Trophoblast cell (in vitro differentiated cells and primary cell): ENCODE data around the gene L3MBTL4.

Experiments
- DNase-seq, 2 donors: peaks; one replicate each; pipeline ENCODE4 v3.0.0-alpha.2; 2016
- H2AFZ ChIP-seq: 2 replicates; pipeline ENCODE4 v1.6.1; 2013; ENCODE audit warnings: low read length, moderate library complexity, mild to moderate bottlenecking; ENCODE audit not compliant: insufficient read depth, poor library complexity
- H2AK5ac ChIP-seq: 2 replicates; pipeline ENCODE4 v1.6.1; 2013; ENCODE audit warnings: mild to moderate bottlenecking, low read length
- H2BK120ac ChIP-seq: 2 replicates; pipeline ENCODE4 v1.6.1; 2013; ENCODE audit warnings: low read length, mild to moderate bottlenecking, moderate library complexity; ENCODE audit not compliant: insufficient read depth, poor library complexity
- H2BK12ac ChIP-seq: 2 replicates; pipeline ENCODE4 v1.6.1; 2013; ENCODE audit warnings: mild to moderate bottlenecking, low read length, moderate library complexity
- H2BK5ac ChIP-seq: 2 replicates; pipeline ENCODE4 v1.6.1; 2013; ENCODE audit warnings: low read length, low read depth, moderate library complexity, mild to moderate bottlenecking; ENCODE audit not compliant: poor library complexity
- H3K14ac ChIP-seq: 2 replicates; pipeline ENCODE4 v1.6.1; 2013; ENCODE audit warnings: mild to moderate bottlenecking, low read length
- H3K18ac ChIP-seq: 2 replicates; pipeline ENCODE4 v1.6.1; 2013; ENCODE audit warnings: mild to moderate bottlenecking, low read length
- H3K23ac ChIP-seq: 2 replicates; pipeline ENCODE4 v1.6.1; 2013; ENCODE audit warnings: low read length
- H3K27ac ChIP-seq: 2 replicates; pipeline ENCODE4 v1.5.1; 2013; ENCODE audit warnings: low read depth, mild to moderate bottlenecking, inconsistent platforms, low read length, moderate library complexity
- H3K27me3 ChIP-seq: 2 replicates; pipeline ENCODE4 v1.6.1; 2013; ENCODE audit warnings: inconsistent platforms, mild to moderate bottlenecking, low read length, moderate library complexity; ENCODE audit not compliant: insufficient read depth
- H3K36me3 ChIP-seq, 2 experiments: 1 replicate in 1 of 2; 2 replicates in 1 of 2; pipeline ENCODE4 v1.6.1; 2013; ENCODE audit warnings: low read length in 2 of 2, mild to moderate bottlenecking in 2 of 2, moderate library complexity in 1 of 2; ENCODE audit not compliant: insufficient read depth in 2 of 2, control insufficient read depth in 1 of 2
- H3K4ac ChIP-seq: 2 replicates; pipeline ENCODE4 v1.6.1; 2013; ENCODE audit warnings: low read depth, mild to moderate bottlenecking, low read length, moderate library complexity
- H3K4me1 ChIP-seq, 2 experiments: 1 replicate in 1 of 2; 2 replicates in 1 of 2; pipeline ENCODE4 v1.6.1; 2013; ENCODE audit warnings: low read length in 2 of 2, mild to moderate bottlenecking in 2 of 2, moderate library complexity in 1 of 2; ENCODE audit not compliant: insufficient read depth in 2 of 2, control insufficient read depth in 1 of 2
- H3K4me2 ChIP-seq: 2 replicates; pipeline ENCODE4 v1.6.1; 2013; ENCODE audit warnings: inconsistent platforms, mild to moderate bottlenecking, low read length, moderate library complexity
- H3K4me3 ChIP-seq: 2 replicates; pipeline ENCODE4 v1.5.1; 2013; ENCODE audit warnings: mild to moderate bottlenecking, low read depth, low read length, inconsistent platforms
- H3K79me1 ChIP-seq: one replicate; pipeline ENCODE4 v1.6.1; 2013; ENCODE audit warnings: low read length
- H3K79me2 ChIP-seq: 2 replicates; pipeline ENCODE4 v1.6.1; 2013; ENCODE audit warnings: low read length, mild to moderate bottlenecking; ENCODE audit not compliant: control insufficient read depth, insufficient read depth, poor library complexity
- H3K9ac ChIP-seq: 2 replicates; pipeline ENCODE4 v1.6.1; 2013; ENCODE audit warnings: mild to moderate bottlenecking, low read length
- H3K9me3 ChIP-seq: 2 replicates; pipeline ENCODE4 v1.6.1; 2013; ENCODE audit warnings: low read depth, mild to moderate bottlenecking, control low read depth, inconsistent platforms, low read length; ENCODE audit not compliant: insufficient read depth
- H4K12ac ChIP-seq: 2 replicates; pipeline ENCODE4 v1.6.1; 2013; ENCODE audit warnings: low read depth, mild to moderate bottlenecking, low read length, moderate library complexity
- H4K8ac ChIP-seq: 2 replicates; pipeline ENCODE4 v1.6.1; 2013; ENCODE audit warnings: low read depth, mild to moderate bottlenecking, low read length, moderate library complexity
- H4K91ac ChIP-seq: one replicate; pipeline ENCODE4 v1.6.1; 2013; ENCODE audit warnings: low read depth, mild to moderate bottlenecking, low read length, moderate library complexity
- WGBS: extraction: QIAGEN DNeasy Blood & Tissue Kit; methylation state at CpG from one replicate; pipeline ENCODE4 v1.1.7; 2013; ENCODE audit warnings: missing lambda C conversion rate; ENCODE audit not compliant: insufficient read length, insufficient coverage; ENCODE audit errors: extremely low coverage; 5-methylcytosine and 5-hydroxymethylcytosine counted together

L3MBTL4 gene

DNA sequence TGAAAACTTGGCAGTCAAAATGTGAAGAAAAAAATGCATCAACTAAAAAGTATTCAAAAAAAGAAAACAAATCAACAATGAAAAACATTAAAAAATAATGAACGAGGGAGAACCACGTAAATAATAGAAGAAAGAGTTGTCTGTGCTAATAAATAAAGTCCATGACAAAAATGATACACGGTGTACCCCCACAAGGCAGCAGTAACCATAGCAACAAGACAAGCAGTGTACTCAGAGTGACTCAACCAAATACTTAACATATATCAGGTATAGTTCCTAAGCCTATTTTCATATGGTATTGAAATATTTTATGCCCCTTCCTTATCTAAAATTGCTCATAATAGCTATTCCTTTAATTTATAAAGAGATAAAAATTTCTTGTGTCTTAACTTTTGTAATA, 357.1 kb downstream of the L3MBTL4 start:
- no peak overlapping the region for H3K4me2 ChIP-seq
- H3K23ac ChIP-seq: no peak overlapping the region
- no peak overlapping the region for H3K4ac ChIP-seq
- no peak overlapping the region for H3K27ac ChIP-seq
- peaks cover 9 to 21% of the 10 kb centered on the region in 2 experiments for H3K4me1 ChIP-seq
- H3K27me3 ChIP-seq: no peaks in the 10 kb centered on the region
- no CpG with 5 or more reads among the region's 3 CpGs for WGBS
- no peak overlapping the region for H3K4me3 ChIP-seq
- H3K14ac ChIP-seq: no peak overlapping the region
- no peaks in the 10 kb centered on the region for H3K9me3 ChIP-seq
- H4K8ac ChIP-seq: no peak overlapping the region
- no peak overlapping the region for H2AK5ac ChIP-seq
- H3K79me1 ChIP-seq: peaks cover 2% of the 10 kb centered on the region
- no peaks in the 10 kb centered on the region for H3K79me2 ChIP-seq
- H2BK12ac ChIP-seq: no peak overlapping the region
- H3K36me3 ChIP-seq: no peaks in the 10 kb centered on the region
- H2BK120ac ChIP-seq: no peak overlapping the region
- no peak overlapping the region for H3K9ac ChIP-seq
- H4K12ac ChIP-seq: no peak overlapping the region
- H4K91ac ChIP-seq: no peak overlapping the region
- no peak overlapping the region for H3K18ac ChIP-seq
- H2BK5ac ChIP-seq: no peak overlapping the region
- H2AFZ ChIP-seq: no peak overlapping the region
- DNase-seq: no peak

GRCh38 chr18:6056171-6056910, 358.4 kb downstream of the L3MBTL4 start:
- no peak for DNase-seq
- H3K79me2 ChIP-seq: no peaks in the 10 kb centered on the region
- WGBS: no CpG with 5 or more reads among the region's 7 CpGs
- no peak overlapping the region for H2AFZ ChIP-seq
- no peaks in the 10 kb centered on the region for H3K36me3 ChIP-seq
- no peaks in the 10 kb centered on the region for H3K9me3 ChIP-seq
- H3K14ac ChIP-seq: peak overlapping the region; percentile 57
- no peak overlapping the region for H3K27ac ChIP-seq
- peak overlapping the region; percentile 61 for H3K18ac ChIP-seq
- H2BK5ac ChIP-seq: no peak overlapping the region
- H3K4me2 ChIP-seq: no peak overlapping the region
- no peak overlapping the region for H4K12ac ChIP-seq
- H3K79me1 ChIP-seq: peaks cover 2% of the 10 kb centered on the region
- H2AK5ac ChIP-seq: peak overlapping the region; percentile 86
- no peak overlapping the region for H3K4me3 ChIP-seq
- no peak overlapping the region for H3K9ac ChIP-seq
- H3K27me3 ChIP-seq: no peaks in the 10 kb centered on the region
- H4K91ac ChIP-seq: peak overlapping the region; percentile 18
- peak overlapping the region; percentile 57 for H3K4ac ChIP-seq
- H3K23ac ChIP-seq: no peak overlapping the region
- H2BK12ac ChIP-seq: peak overlapping the region; percentile 82
- H2BK120ac ChIP-seq: peak overlapping the region; percentile 68
- no peak overlapping the region for H4K8ac ChIP-seq
- H3K4me1 ChIP-seq: peaks cover 9 to 21% of the 10 kb centered on the region in 2 experiments

GRCh38 chr18:6055711-6056110, 359.0 kb downstream of the L3MBTL4 start:
- Histone ChIP-seq H2BK120ac (no peak overlapping the region), H3K4me3 (no peak overlapping the region), H3K4ac (no peak overlapping the region), H3K9me3 (no peaks in the 10 kb centered on the region), H3K79me2 (no peaks in the 10 kb centered on the region), H3K4me2 (no peak overlapping the region), H2AFZ (no peak overlapping the region), H3K27ac (no peak overlapping the region), H3K27me3 (no peaks in the 10 kb centered on the region), H3K36me3 (no peaks in the 10 kb centered on the region), H2AK5ac (no peak overlapping the region), H3K14ac (no peak overlapping the region), H4K12ac (no peak overlapping the region), H3K9ac (no peak overlapping the region), H3K23ac (no peak overlapping the region), H3K18ac (no peak overlapping the region), H3K4me1 (peaks cover 9 to 21% of the 10 kb centered on the region in 2 experiments), H2BK12ac (no peak overlapping the region), H2BK5ac (no peak overlapping the region), H4K91ac (no peak overlapping the region), H3K79me1 (peaks cover 2% of the 10 kb centered on the region), H4K8ac (no peak overlapping the region)
- no peak for DNase-seq
- WGBS: no CpG with 5 or more reads among the region's 5 CpGs

DNA sequence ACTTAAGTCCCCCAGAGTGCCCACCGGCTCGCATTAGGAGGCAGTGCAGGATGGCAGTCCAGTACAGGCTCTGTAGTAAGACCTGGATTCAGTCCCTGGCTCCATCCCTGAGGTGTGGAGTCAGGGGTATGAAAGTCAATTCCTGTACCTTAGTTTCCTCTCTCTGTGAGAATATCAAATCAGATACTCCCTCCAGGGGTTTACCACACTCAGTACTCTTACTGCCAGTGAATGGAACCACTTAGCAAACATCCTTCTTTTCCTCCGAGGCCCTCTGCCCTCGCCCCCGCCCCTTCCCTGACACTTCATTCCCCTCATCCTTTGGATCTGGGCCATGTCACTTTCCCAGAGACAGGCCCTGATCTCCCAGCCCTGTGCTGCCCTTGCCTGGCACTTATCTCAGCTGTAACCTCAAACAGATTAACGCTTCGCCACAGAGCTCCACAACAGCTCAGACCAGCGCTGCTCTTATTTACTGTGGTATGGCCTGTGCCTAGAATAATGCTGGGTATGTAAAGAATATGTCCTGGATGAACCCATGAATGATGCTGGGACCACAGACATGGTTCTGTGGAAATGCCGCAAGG, 360.4 kb downstream of the L3MBTL4 start:
- Histone ChIP-seq H3K4me2 (no peak overlapping the region), H2AK5ac (no peak overlapping the region), H3K9me3 (no peaks in the 10 kb centered on the region), H4K12ac (no peak overlapping the region), H3K36me3 (no peaks in the 10 kb centered on the region), H3K9ac (no peak overlapping the region), H3K23ac (no peak overlapping the region), H4K91ac (peak overlapping the region; percentile 28), H3K79me2 (no peaks in the 10 kb centered on the region), H2BK12ac (no peak overlapping the region), H3K14ac (no peak overlapping the region), H3K4me3 (no peak overlapping the region), H2BK5ac (no peak overlapping the region), H2AFZ (no peak overlapping the region), H4K8ac (no peak overlapping the region), H3K4ac (no peak overlapping the region), H3K18ac (no peak overlapping the region), H2BK120ac (no peak overlapping the region), H3K79me1 (peaks cover 2% of the 10 kb centered on the region), H3K4me1 (peaks cover 9 to 19% of the 10 kb centered on the region in 2 experiments), H3K27ac (no peak overlapping the region), H3K27me3 (no peaks in the 10 kb centered on the region)
- no peak for DNase-seq
- WGBS: no CpG with 5 or more reads among the region's 9 CpGs
